ENCODE data around the gene CR1.

DNA sequence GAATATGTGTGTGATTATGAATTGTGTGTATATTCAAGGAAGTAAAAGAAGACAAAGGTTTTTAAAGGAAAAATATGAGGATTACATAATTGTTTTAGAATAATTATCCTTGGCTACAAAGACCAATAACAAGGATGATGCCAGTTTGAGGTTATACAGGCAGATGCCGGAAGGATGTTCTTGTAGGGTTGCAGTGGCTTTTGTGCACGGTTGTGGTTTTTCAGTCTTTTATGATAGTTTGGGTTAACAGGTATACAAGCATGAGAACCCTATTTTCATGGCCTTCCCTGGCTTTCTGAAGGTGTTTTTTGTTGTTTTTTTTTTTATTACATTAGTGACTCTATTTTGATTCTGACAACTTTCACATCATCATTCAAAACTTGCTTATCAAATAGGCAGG lies 36.9 kb upstream of the CR1 start:
- TF ChIP-seq EZH2 (IDR thresholded peaks at IDR 0.05) (no peak), POLR2AphosphoS5 (IDR thresholded peaks at IDR 0.05; ENCODE audit: borderline replicate concordance, low read depth, low read length) (no peak)

Data from SK-N-MC (cell line).